HG03196 (cell line): ENCODE measurements around the gene SLC34A3.
A peak's percentile ranks its signal among the peaks of the same experiment; 100 is the strongest.
"Not testable (repeated sequence)": the region's sequence is repeated elsewhere in the genome, so short reads cannot be mapped to it uniquely, and the experiment has no call there.

Experiments
- ATAC-seq: cut with Tn5 transposase; IDR thresholded peaks from one replicate; pipeline ENCODE4 v1.9.1; 2021; ENCODE audit not compliant: unreplicated experiment

Gene SLC34A3

GRCh38 chr9:137228968-137229896, 1.5 kb upstream of the SLC34A3 start:
- ATAC-seq = no peak

- ATAC-seq = no peak
These were observed 597 bp upstream of the SLC34A3 start for GRCh38 chr9:137229903-137230704.

- no peak for ATAC-seq
These were observed 805 bp downstream of the SLC34A3 start for GRCh38 chr9:137231372-137232039.

GRCh38 chr9:137232101-137232500, 1.4 kb downstream of the SLC34A3 start:
- no peak for ATAC-seq

GRCh38 chr9:137232510-137232909, 1.8 kb downstream of the SLC34A3 start:
- ATAC-seq = no peak

- no peak for ATAC-seq
These were observed 2.7 kb downstream of the SLC34A3 start for GRCh38 chr9:137233143-137233980.

- ATAC-seq = no peak
These were observed 3.5 kb downstream of the SLC34A3 start for GRCh38 chr9:137234055-137234697.

GRCh38 chr9:137234758-137235423, 4.2 kb downstream of the SLC34A3 start:
- no peak for ATAC-seq

- no peak for ATAC-seq
These were observed 4.9 kb downstream of the SLC34A3 start for GRCh38 chr9:137235424-137236237.

- ATAC-seq = no peak
These were observed 5.7 kb downstream of the SLC34A3 start for GRCh38 chr9:137236238-137236935.

- ATAC-seq = no peak
These were observed 6.3 kb downstream of the SLC34A3 start for GRCh38 chr9:137236936-137237421.

GRCh38 chr9:137237759-137238726, 7.3 kb downstream of the SLC34A3 start:
- no peak for ATAC-seq

- not testable (repeated sequence) for ATAC-seq
These were observed 9.0 kb downstream of the SLC34A3 start for GRCh38 chr9:137239541-137240200.

- peak; percentile 21 for ATAC-seq
These were observed 9.7 kb downstream of the SLC34A3 start for GRCh38 chr9:137240318-137240840.

- peak; percentile 69 for ATAC-seq
These were observed 10.3 kb downstream of the SLC34A3 start, which contains the start of gene TUBB4B for GRCh38 chr9:137240841-137241489. Gene TUBB4B, plus strand, starts transcription at chr9:137241287. Its CDS starts 74 bp downstream, at chr9:137241361.
